Suprapubic skin (tissue), 4 donors: ENCODE data around the gene FOXF1. TPM values are rescaled to one million over a fixed set of nuclear protein-coding genes. Genes with fewer than 3 reads are reported as not detected.

Experiments used
- DNase-seq, 2 donors: peaks; one replicate each; pipeline ENCODE4 v3.0.0-alpha.2; 2019; ENCODE audit warnings: low spot score in 2 of 2
- H3K27ac ChIP-seq: fragments of 200-600 bp; sonication (generic); one replicate; pipeline ENCODE4 v1.5.1; 2019
- H3K27me3 ChIP-seq: fragments of 200-600 bp; sonication (generic); one replicate; pipeline ENCODE4 v1.5.1; 2019
- H3K36me3 ChIP-seq: fragments of 200-600 bp; sonication (generic); one replicate; pipeline ENCODE4 v1.5.1; 2019
- H3K4me1 ChIP-seq: fragments of 200-600 bp; sonication (generic); one replicate; pipeline ENCODE4 v1.5.1; 2019
- H3K4me3 ChIP-seq: fragments of 200-600 bp; sonication (generic); one replicate; pipeline ENCODE4 v1.5.1; 2019; ENCODE audit warnings: mild to moderate bottlenecking
- H3K9me3 ChIP-seq: fragments of 200-600 bp; sonication (generic); one replicate; pipeline ENCODE4 v1.5.1; 2019
- CTCF ChIP-seq, 2 donors: fragments of 200-600 bp in 1 of 2; fragments of 450-650 bp in 1 of 2; sonication (generic) in 1 of 2; IDR thresholded peaks; one replicate each; pipeline ENCODE4 v1.5.1; 2016 to 2019; ENCODE audit warnings: antibody characterized with exemption in 2 of 2, mild to moderate bottlenecking in 1 of 2, moderate library complexity in 1 of 2
- EP300 ChIP-seq: sonication (generic); formaldehyde crosslinking; IDR thresholded peaks from one replicate; pipeline ENCODE4 v1.6.1; 2017; ENCODE audit warnings: antibody characterized with exemption
- POLR2A ChIP-seq, 2 donors: fragments of 450-650 bp; IDR thresholded peaks; one replicate each; pipeline ENCODE4 v1.6.1; 2017; ENCODE audit warnings: antibody characterized with exemption in 2 of 2, mild to moderate bottlenecking in 2 of 2, moderate library complexity in 2 of 2
- POLR2AphosphoS5 ChIP-seq, 3 donors: sonication (generic); formaldehyde crosslinking; IDR thresholded peaks; one replicate each; pipeline ENCODE4 v1.6.1; 2017; ENCODE audit warnings: antibody characterized with exemption in 3 of 3
- whole genome bisulfite sequencing: methylation state at CpG from one replicate; pipeline ENCODE4 v1.1.5; 2018; 5-methylcytosine and 5-hydroxymethylcytosine counted together
- total RNA-seq, 4 donors: library from RNA; depleted of rRNA; stranded (reverse); fragments of >200 nt; gene quantifications; one replicate each; pipeline ENCODE4 v1.1.0, GENCODE V29; 2016

FOXF1 gene
- total RNA-seq, 4 donors from 2014 or later: 0.11 to 0.59 (median 0.21) TPM; not detected in 1

- WGBS: no CpG with 5 or more reads among the region's 17 CpGs
- Histone ChIP-seq H3K36me3 (peaks cover 81% of the 10 kb centered on the region), H3K4me3 (no peak overlapping the region), H3K27me3 (no peaks in the 10 kb centered on the region), H3K27ac (no peak overlapping the region), H3K4me1 (no peaks in the 10 kb centered on the region), H3K9me3 (no peaks in the 10 kb centered on the region)
- DNase-seq: no peak
- TF ChIP-seq POLR2AphosphoS5 (IDR thresholded peaks at IDR 0.05) (no peak), EP300 (no peak), CTCF (IDR thresholded peaks at IDR 0.05) (no peak), POLR2A (IDR thresholded peaks at IDR 0.05) (no peak)
These were observed 28.0 kb downstream of the FOXF1 start for GRCh38 chr16:86538196-86538780.

GRCh38 chr16:86540894-86541293 is 30.6 kb downstream of the FOXF1 start:
- H3K27ac ChIP-seq: no peak overlapping the region
- DNase-seq: no peak
- no peaks in the 10 kb centered on the region for H3K9me3 ChIP-seq
- 85% methylated on average over 6 of the region's 6 CpGs for WGBS
- no peak overlapping the region for H3K4me3 ChIP-seq
- peaks cover 87% of the 10 kb centered on the region for H3K36me3 ChIP-seq
- TF ChIP-seq POLR2A (IDR thresholded peaks at IDR 0.05) (no peak), EP300 (no peak)
- H3K27me3 ChIP-seq: no peaks in the 10 kb centered on the region
- no peaks in the 10 kb centered on the region for H3K4me1 ChIP-seq

GRCh38 chr16:86541560-86541959 is 31.2 kb downstream of the FOXF1 start:
- no peak for TF ChIP-seq POLR2AphosphoS5 (IDR thresholded peaks at IDR 0.05)
- no peak for TF ChIP-seq CTCF (IDR thresholded peaks at IDR 0.05)
- no peak for TF ChIP-seq EP300
- TF ChIP-seq POLR2A (IDR thresholded peaks at IDR 0.05): no peak
- Histone ChIP-seq H3K27me3 (no peaks in the 10 kb centered on the region), H3K36me3 (peaks cover 86% of the 10 kb centered on the region), H3K9me3 (no peaks in the 10 kb centered on the region), H3K27ac (no peak overlapping the region), H3K4me3 (no peak overlapping the region), H3K4me1 (no peaks in the 10 kb centered on the region)
- no peak for DNase-seq
- 96% methylated on average over 6 of the region's 11 CpGs for WGBS

GRCh38 chr16:86542756-86543750 is 32.7 kb downstream of the FOXF1 start:
- Histone ChIP-seq H3K27ac (no peak overlapping the region), H3K36me3 (peaks cover 79% of the 10 kb centered on the region), H3K27me3 (no peaks in the 10 kb centered on the region), H3K4me1 (no peaks in the 10 kb centered on the region), H3K9me3 (no peaks in the 10 kb centered on the region), H3K4me3 (no peak overlapping the region)
- DNase-seq: no peak
- no peak for TF ChIP-seq CTCF (IDR thresholded peaks at IDR 0.05)
- TF ChIP-seq POLR2AphosphoS5 (IDR thresholded peaks at IDR 0.05): no peak
- no peak for TF ChIP-seq EP300
- WGBS: 88% methylated on average over 21 of the region's 21 CpGs

- no peaks in the 10 kb centered on the region for H3K9me3 ChIP-seq
- no peak overlapping the region for H3K4me3 ChIP-seq
- no peak for DNase-seq
- 88% methylated on average over 10 of the region's 12 CpGs for WGBS
- TF ChIP-seq POLR2A (IDR thresholded peaks at IDR 0.05): no peak
- TF ChIP-seq POLR2AphosphoS5 (IDR thresholded peaks at IDR 0.05): no peak
- no peak for TF ChIP-seq CTCF (IDR thresholded peaks at IDR 0.05)
- no peak for TF ChIP-seq EP300
- no peak overlapping the region for H3K27ac ChIP-seq
- H3K36me3 ChIP-seq: peaks cover 69% of the 10 kb centered on the region
- no peaks in the 10 kb centered on the region for H3K27me3 ChIP-seq
- H3K4me1 ChIP-seq: no peaks in the 10 kb centered on the region
These were observed 35.2 kb downstream of the FOXF1 start for GRCh38 chr16:86545481-86545880.
